Right cardiac atrium (tissue), 5 donors: ENCODE measurements around the gene GPR158. TPM values are rescaled to one million over a fixed set of nuclear protein-coding genes. Genes with fewer than 3 reads are reported as not detected.
A peak's percentile ranks its signal among the peaks of the same experiment; 100 is the strongest.

Experiments
- ATAC-seq, 2 donors: fragments of 200-7000 bp; cut with Tn5 transposase; one replicate each; pipeline versions ENCODE4 v1.8.0 to v1.9.1; 2020; ENCODE audit warnings: moderate library complexity in 2 of 2, mild to moderate bottlenecking in 1 of 2
- DNase-seq, 3 donors: peaks; one replicate each; pipeline ENCODE4 v3.0.0-alpha.2; 2020
- H3K27ac ChIP-seq: one replicate; pipeline ENCODE4 v1.5.1; 2013; ENCODE audit warnings: mild to moderate bottlenecking, low read length, control low read depth, moderate library complexity
- H3K27me3 ChIP-seq: one replicate; pipeline ENCODE4 v1.6.1; 2013; ENCODE audit not compliant: control insufficient read depth, insufficient read depth
- H3K4me1 ChIP-seq: one replicate; pipeline ENCODE4 v1.6.1; 2013; ENCODE audit warnings: low read length; ENCODE audit not compliant: control insufficient read depth, insufficient read depth
- H3K4me3 ChIP-seq: one replicate; pipeline ENCODE4 v1.5.1; 2013; ENCODE audit warnings: low read length, control low read depth
- H3K9me3 ChIP-seq: one replicate; pipeline ENCODE4 v1.6.1; 2013; ENCODE audit warnings: low read length; ENCODE audit not compliant: control insufficient read depth
- WGBS: extraction: QIAGEN DNeasy Blood & Tissue Kit; methylation state at CpG from one replicate; pipeline ENCODE4 v1.1.7; 2013; 5-methylcytosine and 5-hydroxymethylcytosine counted together
- intact Hi-C, 4 donors: fragments of 100-400 bp; cut with DNase I; formaldehyde crosslinking; loops; one replicate each; pipeline versions ENCODE4 v1.11.0 to v1.14.0; 2022 to 2023
- polyA plus RNA-seq: library from polyadenylated mRNA; stranded (reverse); fragments of 200-250 nt; gene quantifications from one replicate; pipeline ENCODE4 v1.2.3, GENCODE V29; 2013
- total RNA-seq, 4 donors: library from RNA; stranded (reverse); fragmentation: NEBNext Ultra II Directional; extraction: Animal tissue kit (Norgen Biotek cat#: 25700); gene quantifications; one replicate each; pipeline ENCODE4 v1.2.1, GENCODE V29; 2021
- donor health status: healthy with polysubstance abuse.
- donor health status: DM: no; HTN: yes; CAD: no.
- donor health status: DM: no; HTN: no; CAD: no.
- donor health status: DM: no; HTN: yes; CAD: no; lungs with severe emphysema.
- donor health status: DM: yes; HTN: yes; CAD: no.

GPR158 gene
- total and polyA plus RNA-seq, 5 donors, result 0.05 to 0.18 (median 0.08) TPM; not detected in 2

DNA sequence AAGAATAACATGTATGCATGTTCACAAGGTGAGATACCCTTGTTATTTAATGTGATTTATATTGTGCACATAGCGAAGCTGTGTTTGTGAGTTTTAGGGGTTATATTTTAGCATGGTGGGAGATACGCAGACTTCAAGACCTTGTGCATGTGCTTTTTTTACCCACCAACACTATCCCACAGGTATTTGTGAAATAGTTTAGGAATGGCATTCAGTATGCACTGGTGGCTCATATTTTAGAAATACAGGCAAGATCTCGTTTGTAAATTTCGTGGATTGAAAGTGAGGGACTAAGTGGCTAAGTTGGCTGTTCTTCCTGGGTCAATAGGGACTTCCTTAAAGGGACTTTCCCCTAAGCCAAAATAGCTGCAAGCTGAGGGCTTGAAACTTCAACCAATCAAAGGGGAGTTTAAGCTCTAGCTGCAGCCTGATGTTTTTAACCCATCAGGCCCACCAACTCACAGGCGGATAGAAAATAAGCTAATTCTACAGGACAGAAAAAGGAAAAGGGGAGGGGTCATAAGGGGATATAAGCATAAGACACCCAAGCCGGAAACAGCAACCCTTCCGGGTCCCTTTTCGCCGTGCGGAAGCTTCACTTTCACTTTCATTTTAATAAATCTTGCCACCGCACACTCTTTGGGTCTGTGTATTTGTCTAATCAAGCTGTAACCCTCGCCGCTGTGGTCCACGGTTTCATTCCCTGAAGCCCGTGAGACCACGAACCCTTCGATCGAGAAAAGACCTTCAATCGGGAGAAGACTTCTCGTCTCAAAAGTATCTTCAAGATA lies 291.0 kb downstream of the GPR158 start:
- DNase-seq, result no peak
- 88% methylated on average over 20 of the region's 20 CpGs for WGBS
- ATAC-seq, result no peak
- Histone ChIP-seq H3K27me3 (no peaks in the 10 kb centered on the region), H3K27ac (no peak overlapping the region), H3K4me3 (no peak overlapping the region), H3K4me1 (no peaks in the 10 kb centered on the region), H3K9me3 (no peaks in the 10 kb centered on the region)
- intact Hi-C loops, result no loop called here

DNA sequence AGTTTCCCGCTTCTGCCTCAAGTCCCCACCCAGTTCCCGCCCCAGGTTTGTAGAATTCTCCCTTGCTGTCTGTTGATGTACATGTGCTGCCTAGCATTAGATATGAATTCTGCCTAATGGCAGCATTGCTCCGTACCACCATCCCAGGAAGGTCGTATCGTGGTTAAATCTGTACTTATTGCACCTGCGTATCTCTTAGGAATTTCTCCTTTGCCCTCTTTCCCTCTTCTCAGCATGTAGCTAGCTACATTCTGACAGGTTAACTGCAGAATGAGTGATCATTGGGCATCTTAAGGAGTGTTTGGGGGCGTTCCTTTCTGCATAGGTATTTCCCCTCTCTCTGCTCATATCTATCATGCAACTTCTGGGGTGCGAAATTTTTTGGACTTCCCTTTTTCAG lies 293.1 kb downstream of the GPR158 start:
- 78% methylated on average over 8 of the region's 8 CpGs for WGBS
- intact Hi-C loops, result no loop called here

GRCh38 chr10:25481467-25481866 lies 306.7 kb downstream of the GPR158 start:
- intact Hi-C loops, result no loop called here
- ATAC-seq (no peak), DNase-seq (no peak)
- Histone ChIP-seq H3K27me3 (no peaks in the 10 kb centered on the region), H3K4me1 (no peaks in the 10 kb centered on the region), H3K27ac (no peak overlapping the region), H3K4me3 (no peak overlapping the region), H3K9me3 (no peaks in the 10 kb centered on the region)
- 84% methylated on average over 3 of the region's 3 CpGs for WGBS

More for the DNA sequence above, 293.1 kb downstream of the GPR158 start:
- H3K27ac ChIP-seq, result no peak overlapping the region
- no peak overlapping the region for H3K4me3 ChIP-seq
- no peak for DNase-seq
- no peaks in the 10 kb centered on the region for H3K27me3 ChIP-seq
- ATAC-seq, result no peak
- H3K9me3 ChIP-seq, result no peaks in the 10 kb centered on the region
- no peaks in the 10 kb centered on the region for H3K4me1 ChIP-seq

DNA sequence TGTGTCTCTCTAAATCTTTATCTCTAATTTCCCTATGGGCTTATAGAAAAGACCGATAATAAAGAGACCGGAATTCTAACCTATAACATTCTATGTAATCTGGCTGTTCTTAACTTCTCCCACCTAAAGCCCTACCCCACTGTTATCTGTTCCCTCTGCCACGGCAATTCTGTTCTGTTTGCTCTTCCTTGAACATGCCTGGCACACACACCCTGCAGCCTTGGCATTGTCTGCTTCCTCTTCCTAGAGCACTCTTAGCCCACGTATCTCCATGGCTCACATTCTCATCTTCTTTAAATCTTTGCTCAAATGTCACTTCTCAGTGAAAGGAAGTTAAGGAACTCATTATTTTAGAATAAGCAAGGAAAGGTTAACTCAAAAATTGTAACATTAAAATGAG lies 309.2 kb downstream of the GPR158 start:
- H3K4me3 ChIP-seq, result no peak overlapping the region
- ATAC-seq (no peak), DNase-seq (no peak)
- 62% methylated on average over 4 of the region's 4 CpGs for WGBS
- H3K9me3 ChIP-seq, result no peaks in the 10 kb centered on the region
- H3K27ac ChIP-seq, result no peak overlapping the region
- intact Hi-C loops, result no loop called here
- H3K27me3 ChIP-seq, result no peaks in the 10 kb centered on the region
- no peaks in the 10 kb centered on the region for H3K4me1 ChIP-seq

- DNase-seq (no peak), ATAC-seq (no peak)
- Histone ChIP-seq H3K4me3 (no peak overlapping the region), H3K4me1 (no peaks in the 10 kb centered on the region), H3K9me3 (no peaks in the 10 kb centered on the region), H3K27me3 (no peaks in the 10 kb centered on the region), H3K27ac (no peak overlapping the region)
- intact Hi-C loops, result no loop called here
- WGBS, result 85% methylated on average over 5 of the region's 5 CpGs
Observed at GRCh38 chr10:25487266-25487665, 312.5 kb downstream of the GPR158 start.

DNA sequence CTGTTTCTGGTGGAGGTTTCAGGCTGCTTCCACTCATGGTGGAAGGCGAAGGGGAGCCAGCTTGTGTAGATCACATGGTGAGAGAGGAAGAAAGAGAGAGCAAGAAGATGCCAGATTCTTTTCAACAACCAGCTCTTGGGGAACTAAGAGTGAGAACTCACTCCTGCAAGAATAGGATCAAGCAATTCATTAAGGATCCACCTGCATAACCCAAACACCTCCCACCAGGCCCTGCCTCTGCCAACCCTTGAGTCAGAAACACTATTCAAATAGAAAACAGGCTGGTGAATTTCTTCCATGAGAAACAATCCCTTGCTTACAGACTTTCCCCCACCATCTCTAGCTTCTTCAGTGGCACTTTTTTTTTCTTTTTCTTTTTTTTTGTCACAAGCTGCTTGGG lies 317.2 kb downstream of the GPR158 start:
- Histone ChIP-seq H3K27me3 (no peaks in the 10 kb centered on the region), H3K27ac (no peak overlapping the region), H3K4me1 (no peaks in the 10 kb centered on the region), H3K9me3 (no peaks in the 10 kb centered on the region), H3K4me3 (no peak overlapping the region)
- intact Hi-C loops, result no loop called here
- ATAC-seq (no peak), DNase-seq (no peak)
- WGBS, result 97% methylated on average over 1 of the region's 1 CpG

- DNase-seq (no peak), ATAC-seq (no peak)
- Histone ChIP-seq H3K4me1 (no peaks in the 10 kb centered on the region), H3K9me3 (no peaks in the 10 kb centered on the region), H3K4me3 (no peak overlapping the region), H3K27me3 (no peaks in the 10 kb centered on the region), H3K27ac (no peak overlapping the region)
- intact Hi-C loops, result no loop called here
Observed at GRCh38 chr10:25492680-25493079, 317.9 kb downstream of the GPR158 start.

DNA sequence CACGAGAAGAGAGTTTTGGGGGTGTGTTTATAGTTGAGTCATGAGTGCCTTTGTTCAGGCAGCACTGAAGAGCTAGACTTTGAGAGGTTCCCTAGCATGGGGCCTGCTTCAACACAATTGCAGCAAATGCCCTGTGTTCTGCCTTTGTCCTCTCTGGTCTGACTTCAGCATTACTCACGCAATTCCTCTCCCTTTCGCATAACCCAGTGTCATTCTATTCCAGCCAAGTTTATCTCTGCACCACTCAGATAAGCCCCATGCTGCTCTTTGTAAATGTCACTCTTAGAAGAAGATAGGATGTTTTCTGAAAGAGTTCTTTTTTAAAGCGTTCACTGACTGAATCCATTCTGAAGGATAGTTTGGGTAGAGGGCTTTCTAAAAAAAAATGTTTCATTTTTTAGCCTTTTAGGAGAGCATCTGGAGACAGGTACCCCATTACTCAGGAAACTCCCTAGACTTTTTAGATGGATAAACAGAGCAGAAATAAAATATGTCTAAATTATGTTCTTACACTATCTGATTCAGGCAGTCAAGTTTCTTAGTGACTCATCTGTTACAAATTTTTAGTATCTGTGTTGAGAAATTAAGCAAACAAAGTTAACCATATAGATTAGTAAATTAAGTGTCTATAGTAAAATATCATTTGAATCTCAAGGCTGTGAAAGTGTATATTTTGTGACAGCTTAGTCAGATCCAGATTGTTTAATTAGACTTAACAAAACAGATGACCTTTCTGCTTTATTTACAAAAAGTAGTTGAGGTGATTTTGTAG lies 318.5 kb downstream of the GPR158 start:
- H3K27me3 ChIP-seq, result no peaks in the 10 kb centered on the region
- peak; percentile 94 to 95 for ATAC-seq
- intact Hi-C loops, result no loop called here
- H3K4me1 ChIP-seq, result no peaks in the 10 kb centered on the region
- no peak for DNase-seq
- peak overlapping the region; percentile 52 for H3K27ac ChIP-seq
- H3K9me3 ChIP-seq, result no peaks in the 10 kb centered on the region
- no peak overlapping the region for H3K4me3 ChIP-seq
- WGBS, result 10% methylated on average over 4 of the region's 4 CpGs

DNA sequence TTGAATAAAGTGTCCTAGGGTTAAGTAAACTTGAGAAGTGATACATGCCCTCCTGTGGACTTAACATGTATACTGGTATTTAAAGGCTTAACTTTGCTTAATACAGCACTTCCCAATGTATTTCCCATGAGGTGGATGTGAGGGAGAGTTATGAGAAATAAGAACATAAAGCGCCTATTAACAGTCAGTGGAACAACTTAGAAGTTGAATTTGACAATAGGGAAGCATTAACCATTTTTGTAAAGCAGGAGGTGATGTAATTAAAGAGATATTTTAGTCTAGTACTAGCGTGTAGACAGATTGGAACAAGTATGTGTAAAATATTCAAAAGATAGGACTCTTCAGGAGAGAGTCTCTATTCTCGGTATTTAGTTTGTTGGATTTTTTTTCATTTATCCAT lies 322.4 kb downstream of the GPR158 start:
- DNase-seq, result no peak
- Histone ChIP-seq H3K4me3 (no peak overlapping the region), H3K4me1 (no peaks in the 10 kb centered on the region), H3K27ac (no peak overlapping the region), H3K9me3 (no peaks in the 10 kb centered on the region), H3K27me3 (no peaks in the 10 kb centered on the region)
- intact Hi-C loops, result no loop called here
- no peak for ATAC-seq
- WGBS, result 41% methylated on average over 3 of the region's 3 CpGs

- Histone ChIP-seq H3K4me3 (no peak overlapping the region), H3K27ac (no peak overlapping the region), H3K27me3 (no peaks in the 10 kb centered on the region), H3K4me1 (no peaks in the 10 kb centered on the region), H3K9me3 (no peaks in the 10 kb centered on the region)
- intact Hi-C loops, result no loop called here
- ATAC-seq, result no peak
- no peak for DNase-seq
- 83% methylated on average over 5 of the region's 5 CpGs for WGBS
Observed at GRCh38 chr10:25498645-25499044, 323.8 kb downstream of the GPR158 start.

DNA sequence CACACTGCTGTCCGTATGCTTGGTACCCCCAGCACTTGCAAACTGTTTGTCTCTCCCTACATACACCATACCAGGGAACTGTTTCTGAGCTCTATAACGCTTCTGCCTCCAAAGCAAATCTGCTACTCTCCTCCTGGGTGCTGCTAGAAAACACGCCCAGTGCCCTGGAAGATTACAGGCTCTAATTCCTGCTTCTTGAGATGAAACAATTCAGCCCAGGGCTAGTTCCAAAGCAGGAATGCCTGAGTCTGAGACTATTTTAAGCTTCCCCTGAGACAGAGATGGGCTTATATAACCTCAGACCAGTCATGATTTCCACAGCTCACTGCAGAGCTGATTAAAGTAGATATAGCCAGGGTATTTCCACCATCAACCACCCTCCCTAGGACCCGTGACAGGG lies 327.1 kb downstream of the GPR158 start:
- intact Hi-C loops, result no loop called here
- no peaks in the 10 kb centered on the region for H3K9me3 ChIP-seq
- ATAC-seq (no peak), DNase-seq (no peak)
- no peak overlapping the region for H3K27ac ChIP-seq
- no peaks in the 10 kb centered on the region for H3K27me3 ChIP-seq
- 41% methylated on average over 4 of the region's 4 CpGs for WGBS
- H3K4me1 ChIP-seq, result no peaks in the 10 kb centered on the region
- no peak overlapping the region for H3K4me3 ChIP-seq
